Dermis blood vessel endothelial cell (primary cell): ENCODE measurements around the gene RGS6. TPM values are rescaled to one million over a fixed set of nuclear protein-coding genes. Genes with fewer than 3 reads are reported as not detected.

Experiments used
- DNase-seq: peaks from one replicate; pipeline ENCODE4 v3.0.0; 2010
- total RNA-seq: library from RNA; depleted of rRNA; stranded (reverse); fragments of >200 nt; gene quantifications from 2 replicates; pipeline ENCODE4 v1.2.3, GENCODE V29; 2014

The RGS6 gene
- total RNA-seq, 1 donor from 2014 or later: not detected

- DNase-seq: no peak
These were observed 322.1 kb downstream of the RGS6 start for GRCh38 chr14:72254202-72254936.

DNA sequence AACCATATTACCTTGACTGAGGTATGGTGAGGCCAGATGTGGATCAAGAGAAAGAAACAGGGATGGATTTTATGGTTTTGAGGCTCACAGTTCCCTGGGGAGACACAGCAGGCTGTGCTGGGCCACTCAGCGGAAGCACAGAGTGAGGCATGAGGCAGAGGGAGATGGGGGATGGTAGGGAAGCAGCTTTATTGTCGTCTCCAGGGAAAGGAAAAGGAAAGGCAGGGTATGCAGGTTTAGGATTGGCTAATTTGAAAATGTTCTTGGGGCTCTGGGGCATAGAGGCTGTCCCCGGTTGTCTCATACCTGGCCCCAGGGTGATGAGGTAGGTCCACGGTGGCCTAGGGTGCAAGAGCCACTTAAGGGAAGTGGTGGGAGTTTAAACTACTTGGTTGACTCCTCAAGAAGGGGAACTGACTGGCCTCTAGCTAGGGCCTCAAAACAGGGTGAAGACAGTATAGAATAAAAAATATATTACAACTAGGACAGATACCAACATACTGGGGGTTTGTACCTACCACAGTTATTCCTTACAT lies 322.8 kb downstream of the RGS6 start:
- no peak for DNase-seq

GRCh38 chr14:72256055-72256454 lies 323.8 kb downstream of the RGS6 start:
- no peak for DNase-seq

DNA sequence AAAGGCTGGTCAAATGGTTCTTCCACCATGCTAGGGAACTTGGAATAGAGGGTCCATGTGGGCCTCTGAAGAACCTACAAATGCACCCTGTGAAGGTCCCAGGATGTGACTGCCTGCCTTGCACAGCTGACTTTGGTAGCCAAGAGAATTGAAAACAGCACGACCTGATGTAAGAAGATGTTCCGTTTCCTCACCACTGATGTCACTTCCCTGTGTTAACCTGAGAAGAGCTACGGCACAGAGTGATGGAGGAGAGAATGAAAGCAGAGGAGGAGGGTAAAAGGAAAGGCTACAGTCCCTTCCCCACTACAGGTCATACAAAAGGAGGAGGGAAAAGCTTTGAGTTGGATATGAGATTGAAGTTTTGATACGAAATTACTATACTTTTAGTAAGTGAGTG lies 328.8 kb downstream of the RGS6 start:
- DNase-seq: no peak

GRCh38 chr14:72262771-72263170 lies 330.5 kb downstream of the RGS6 start:
- no peak for DNase-seq

GRCh38 chr14:72264716-72265115 lies 332.5 kb downstream of the RGS6 start:
- DNase-seq: no peak

GRCh38 chr14:72270147-72270727 lies 338.0 kb downstream of the RGS6 start:
- DNase-seq: no peak

GRCh38 chr14:72270749-72271148 lies 338.5 kb downstream of the RGS6 start:
- no peak for DNase-seq

- DNase-seq: no peak
These were observed 343.0 kb downstream of the RGS6 start for GRCh38 chr14:72275242-72275641.

DNA sequence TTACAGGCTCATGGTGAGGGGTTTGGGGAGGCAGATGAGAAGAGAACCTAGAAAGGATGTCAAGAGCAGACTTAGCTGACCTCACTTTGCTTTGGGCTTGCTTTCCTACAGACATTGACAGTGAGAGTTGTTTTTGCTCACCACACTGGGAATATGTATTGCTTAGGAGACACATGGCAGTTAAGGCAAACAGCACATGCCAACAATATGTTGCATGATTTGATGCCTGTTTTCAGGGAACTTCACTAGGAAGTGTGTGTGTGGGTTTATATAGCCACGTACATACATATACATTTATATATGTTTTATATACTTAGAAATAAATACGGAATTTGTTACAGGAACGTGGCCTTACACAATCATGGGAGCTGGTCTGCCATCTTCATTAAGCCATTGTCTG lies 346.1 kb downstream of the RGS6 start:
- no peak for DNase-seq

DNA sequence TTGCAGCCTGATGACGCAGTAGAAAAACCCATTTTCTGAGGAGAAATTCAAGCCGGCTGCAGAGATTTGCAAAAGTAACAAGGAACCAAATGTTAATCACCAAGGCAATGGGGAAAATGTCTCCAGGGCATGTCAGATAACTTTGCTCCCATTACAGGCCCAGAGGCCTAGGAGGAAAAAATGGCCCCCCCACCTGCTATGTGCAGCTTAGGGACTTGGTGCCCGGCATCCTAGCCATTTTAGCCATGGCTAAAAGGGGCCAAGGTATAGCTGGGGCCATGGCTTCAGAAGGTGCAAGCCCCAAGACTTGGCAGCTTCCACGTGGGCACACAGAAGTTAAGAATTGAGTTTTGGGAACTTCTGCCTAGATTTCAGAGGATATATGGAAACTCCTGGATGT lies 351.9 kb downstream of the RGS6 start:
- DNase-seq: no peak

- DNase-seq: no peak
These were observed 358.0 kb downstream of the RGS6 start for GRCh38 chr14:72290241-72290640.

- peak; percentile 42 for DNase-seq
These were observed 359.9 kb downstream of the RGS6 start for GRCh38 chr14:72291908-72292688.

DNA sequence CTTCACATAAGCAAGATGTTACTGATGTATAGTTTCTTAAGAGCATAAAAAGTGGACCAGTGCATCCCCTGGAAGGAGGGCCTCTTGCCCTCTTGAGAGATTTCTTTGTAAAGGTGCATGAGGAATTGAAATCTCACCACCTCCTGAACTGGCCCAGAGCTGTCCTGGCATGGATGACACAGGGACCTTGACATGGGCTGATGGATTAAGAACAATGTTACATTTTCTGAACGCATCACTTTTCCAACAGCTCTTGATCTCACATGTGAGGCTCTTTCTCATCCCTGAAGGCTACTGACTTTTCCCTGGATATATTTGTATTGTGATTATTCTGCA lies 360.4 kb downstream of the RGS6 start:
- DNase-seq: no peak

- no peak for DNase-seq
These were observed 369.1 kb downstream of the RGS6 start for GRCh38 chr14:72301352-72301751.

- no peak for DNase-seq
These were observed 371.7 kb downstream of the RGS6 start for GRCh38 chr14:72303930-72304329.

- DNase-seq: no peak
These were observed 373.3 kb downstream of the RGS6 start for GRCh38 chr14:72305561-72305960.

GRCh38 chr14:72308967-72309485 lies 376.8 kb downstream of the RGS6 start:
- no peak for DNase-seq

- DNase-seq: no peak
These were observed 378.9 kb downstream of the RGS6 start for GRCh38 chr14:72311116-72311515.

- no peak for DNase-seq
These were observed 379.3 kb downstream of the RGS6 start for GRCh38 chr14:72311516-72311915.

DNA sequence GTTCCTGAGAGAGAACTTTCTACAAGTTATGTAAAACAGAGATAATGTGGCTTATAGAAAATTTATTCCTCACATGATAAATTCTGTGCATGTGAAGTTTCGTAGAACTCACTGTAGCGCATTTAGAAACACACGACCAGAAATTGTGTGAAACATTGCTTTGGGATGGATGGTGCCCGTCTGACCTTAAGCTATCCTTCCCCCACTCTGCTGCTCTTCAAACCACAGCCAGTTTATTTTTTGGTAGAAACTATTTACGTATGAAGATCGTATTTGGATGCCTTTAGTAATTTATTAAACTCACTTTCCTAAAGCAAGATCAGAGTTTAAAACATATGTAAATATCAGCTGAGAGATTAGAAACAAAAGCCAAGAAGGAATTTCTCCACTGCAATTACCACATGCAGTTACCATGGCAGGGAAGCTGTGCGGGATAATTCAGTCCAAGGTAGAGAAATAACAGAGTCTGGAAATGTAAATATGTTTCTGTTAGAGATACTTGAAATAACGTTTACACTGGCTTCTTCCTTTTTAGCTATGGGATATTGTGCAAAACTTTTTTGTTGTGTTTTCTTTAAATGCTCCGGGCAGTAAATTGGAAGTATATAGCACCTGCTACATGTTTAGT lies 382.7 kb downstream of the RGS6 start:
- DNase-seq: no peak

DNA sequence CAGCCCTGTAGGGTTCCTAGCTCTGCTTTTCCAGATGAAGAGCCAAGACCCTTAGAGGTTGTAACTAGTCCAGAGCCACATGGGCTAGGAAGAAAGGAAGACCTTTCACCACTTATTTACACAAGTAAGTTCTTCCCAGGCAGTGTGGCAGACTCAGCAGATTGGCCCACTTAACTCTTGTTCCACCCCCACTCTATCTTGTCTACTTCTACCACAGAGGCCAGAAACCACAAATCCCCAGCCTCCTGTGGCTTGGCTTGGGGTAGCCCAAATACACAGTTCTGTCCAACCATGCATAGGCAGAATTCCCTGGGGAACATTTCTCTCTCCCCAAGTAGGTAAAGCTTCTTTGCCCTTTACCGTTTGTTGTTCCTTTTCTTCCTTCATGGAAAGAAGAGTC lies 383.5 kb downstream of the RGS6 start:
- no peak for DNase-seq

- peak; percentile 15 for DNase-seq
These were observed 386.4 kb downstream of the RGS6 start for GRCh38 chr14:72318648-72319047.
